GM12878 (cell line): ENCODE results near the gene DAO. TPM values are rescaled to one million over a fixed set of nuclear protein-coding genes. Genes with fewer than 3 reads are reported as not detected.

ENCODE experiments used
- ATAC-seq: fragments of 200-7000 bp; cut with Tn5 transposase; 3 replicates; pipeline ENCODE4 v1.9.1; 2020; ENCODE audit warnings: mild to moderate bottlenecking, moderate library complexity
- BruUV-seq: library from RNA; stranded (reverse); fragments of 400-500 nt; replicated peaks from 2 replicates; lab custom pipeline; 2021; lab: Mats Ljungman, UMichigan
- CTCF ChIA-PET: fragments of 300-600 bp; sonication (Branson Sonifier 250); formaldehyde crosslinking; extraction: SDS; loops from one replicate; lab custom pipeline; 2021; ENCODE audit warnings: inconsistent platforms; lab: Yijun Ruan, JAX
- POLR2A ChIA-PET: fragments of 350-600 bp; formaldehyde crosslinking; extraction: SDS; loops from one replicate; lab custom pipeline; 2021; ENCODE audit warnings: inconsistent platforms; lab: Charles Lee
- RAD21 ChIA-PET: fragments of 300-600 bp; sonication (Branson Sonifier 250); formaldehyde crosslinking; loops from one replicate; lab custom pipeline; 2023; ENCODE audit warnings: antibody characterized with exemption; ENCODE audit not compliant: unreplicated experiment; lab: Charles Lee
- SMC1A ChIA-PET: fragments of 300-600 bp; sonication (Branson Sonifier 250); formaldehyde crosslinking; loops from one replicate; lab custom pipeline; 2023; ENCODE audit not compliant: unreplicated experiment, uncharacterized antibody; lab: Charles Lee
- DNase-seq: peaks from one replicate; pipeline ENCODE4 v3.0.0-alpha.2; 2011; ENCODE audit warnings: low read depth, low spot score
- FAIRE-seq: peaks from 3 replicates; lab custom pipeline; 2011; peaks lifted over from hg19 to GRCh38; lab: Jason Lieb, UNC
- H2AFZ ChIP-seq: 2 replicates; pipeline ENCODE4 v1.6.0; 2011; ENCODE audit warnings: low read depth, low read length, control low read depth; ENCODE audit not compliant: control insufficient read depth
- H3K27ac ChIP-seq: 2 replicates; pipeline ENCODE4 v1.5.1; 2011; ENCODE audit warnings: control low read depth; ENCODE audit not compliant: control insufficient read depth, insufficient read depth
- H3K27me3 ChIP-seq, 2 experiments: replicated peaks in 1 of 2; 2 replicates each; pipeline versions ENCODE4 v1.6.0 to v1.6.1; 2011; ENCODE audit warnings: low read length in 1 of 2; ENCODE audit not compliant: control insufficient read depth in 2 of 2, insufficient read depth in 2 of 2
- H3K36me3 ChIP-seq, 2 experiments: 2 replicates each; pipeline ENCODE4 v1.5.1; 2011; ENCODE audit warnings: low read length in 1 of 2; ENCODE audit not compliant: control insufficient read depth in 2 of 2, insufficient read depth in 2 of 2
- H3K4me1 ChIP-seq: 2 replicates; pipeline ENCODE4 v1.6.1; 2011; ENCODE audit warnings: mild to moderate bottlenecking, low read length, moderate library complexity, mixed read lengths; ENCODE audit not compliant: control insufficient read depth, insufficient read depth
- H3K4me2 ChIP-seq: 2 replicates; pipeline ENCODE4 v1.6.0; 2011; ENCODE audit warnings: control low read depth; ENCODE audit not compliant: control insufficient read depth, insufficient read depth
- H3K4me3 ChIP-seq: fragments of 200-600 bp; sonication (generic); 2 replicates; pipeline ENCODE4 v1.5.1; 2016
- H3K79me2 ChIP-seq: 2 replicates; pipeline ENCODE4 v1.6.0; 2011; ENCODE audit warnings: low read length; ENCODE audit not compliant: control insufficient read depth, insufficient read depth
- H3K9ac ChIP-seq: 2 replicates; pipeline ENCODE4 v1.8.0; 2011; ENCODE audit warnings: low read length, control low read depth, mixed read lengths; ENCODE audit not compliant: control insufficient read depth, insufficient read depth
- H3K9me3 ChIP-seq: replicated peaks from 3 replicates; pipeline ENCODE4 v1.5.1; 2011; ENCODE audit warnings: mild to moderate bottlenecking, low read length; ENCODE audit not compliant: control insufficient read depth, insufficient read depth
- H4K20me1 ChIP-seq: 2 replicates; pipeline ENCODE4 v1.6.0; 2011; ENCODE audit not compliant: control insufficient read depth, insufficient read depth
- ATF7 ChIP-seq: fragments of 450-650 bp; IDR thresholded peaks from 2 replicates; pipeline ENCODE4 v1.6.1; 2016; ENCODE audit warnings: low read depth, mild to moderate bottlenecking
- BCL11A ChIP-seq: IDR thresholded peaks from 2 replicates; pipeline ENCODE4 v1.6.1; 2011; ENCODE audit warnings: low read depth, low read length
- CBX3 ChIP-seq: fragments of 200-600 bp; sonication (generic); IDR thresholded peaks from 2 replicates; pipeline ENCODE4 v1.6.1; 2016; ENCODE audit warnings: low read depth, borderline replicate concordance
- CEBPZ ChIP-seq: fragments of 150-350 bp; IDR thresholded peaks from 2 replicates; pipeline ENCODE4 v1.6.1; 2016; ENCODE audit warnings: low read depth, low read length
- NRF1 ChIP-seq: conservative IDR thresholded peaks from 2 replicates; pipeline ENCODE4 v1.6.1; 2011; ENCODE audit warnings: mild to moderate bottlenecking, low read depth, low read length, improper control_type of control experiment
- POU2F2 ChIP-seq: IDR thresholded peaks from 3 replicates; pipeline ENCODE4 v1.6.1; 2011; ENCODE audit warnings: low read depth, mild to moderate bottlenecking, low read length, borderline replicate concordance
- TCF12 ChIP-seq: IDR thresholded peaks from 2 replicates; pipeline ENCODE4 v1.6.1; 2011; ENCODE audit warnings: low read depth, mild to moderate bottlenecking, low read length
- ZBTB33 ChIP-seq: fragments of 450-650 bp; IDR thresholded peaks from 2 replicates; pipeline ENCODE4 v1.6.1; 2017; ENCODE audit warnings: mild to moderate bottlenecking
- ZNF24 ChIP-seq: fragments of 450-650 bp; IDR thresholded peaks from 2 replicates; pipeline ENCODE4 v1.6.1; 2017; ENCODE audit warnings: antibody characterized with exemption, mild to moderate bottlenecking
- WGBS: methylation state at CpG from one replicate; pipeline ENCODE4 v1.1.6; 2016; ENCODE audit warnings: low lambda C conversion rate; ENCODE audit not compliant: insufficient replicate concordance, insufficient coverage; ENCODE audit errors: missing lambda C conversion rate; 5-methylcytosine and 5-hydroxymethylcytosine counted together
- in situ Hi-C: fragments of 300-500 bp; cut with MboI; formaldehyde crosslinking; loops from 9 replicates; pipeline ENCODE4 v1.14.3; 2018; ENCODE audit warnings: mixed read lengths
- intact Hi-C: fragments of 100-400 bp; cut with micrococcal nuclease; formaldehyde crosslinking; loops from one replicate; pipeline ENCODE4 v1.14.2; 2022; ENCODE audit not compliant: unreplicated experiment
- polyA plus RNA-seq, 11 experiments: library from polyadenylated mRNA; depleted of rRNA in 4 of 11; unstranded in 6 of 11; stranded (reverse) in 5 of 11; fragments of >200 nt; fragmentation: Nextera tagmentation in 4 of 11; fragmentation: Illumina TruSeq in 1 of 11; extraction: Ambion mirVana in 4 of 11; extraction: Trizol in 1 of 11; gene quantifications; 1 replicate in 1 of 11; 2 replicates in 10 of 11; pipeline versions ENCODE4 v1.2.1 to v1.2.3, GENCODE V29; 2011 to 2016; ENCODE audit warnings: inconsistent platforms in 2 of 11, missing spikeins in 2 of 11, low read depth in 1 of 11
- total RNA-seq, 4 experiments: library from RNA; depleted of rRNA in 3 of 4; stranded (reverse); fragments of >200 nt in 3 of 4; fragmentation: Illumina TruSeq in 1 of 4; extraction: Trizol in 1 of 4; gene quantifications; 2 replicates each; pipeline versions ENCODE4 v1.2.1 to v1.2.3, GENCODE V29; 2013 to 2021

The DAO gene
- total and polyA plus RNA-seq, 10 of the 15 experiments (the other 5 are each of a cell fraction or from before 2014, with no cell fraction given), result 0.15 TPM; not detected in 9

GRCh38 chr12:108835860-108836634 lies 43.8 kb upstream of the DAO start:
- no peak overlapping the region for H3K4me2 ChIP-seq
- H3K79me2 ChIP-seq, result peaks cover 33% of the 10 kb centered on the region
- intact Hi-C loops (no loop called here), in situ Hi-C loops (no loop called here)
- no peak for ATAC-seq
- 95% methylated on average over 7 of the region's 7 CpGs for WGBS
- ChIA-PET RAD21 (interaction anchor here (0.6 to 2.0 kb wide), 3 partner anchors 15 to 219 kb away, joined by 3 to 6 read pairs (median 3); no protein-coding TSS in a partner anchor), POLR2A (no interaction called here), SMC1A (no interaction called here), CTCF (no interaction called here)
- DNase-seq, result no peak
- no peak overlapping the region for H3K27ac ChIP-seq
- H4K20me1 ChIP-seq, result no peaks in the 10 kb centered on the region
- BruUV-seq, result no TSS peak
- H3K4me3 ChIP-seq, result no peak overlapping the region
- peaks cover 36% of the 10 kb centered on the region for H3K4me1 ChIP-seq
- H3K9ac ChIP-seq, result no peak overlapping the region
- no peaks in the 10 kb centered on the region for H3K9me3 ChIP-seq
- no peak for FAIRE-seq
- no peak overlapping the region for H2AFZ ChIP-seq
- no peaks in the 10 kb centered on the region for H3K27me3 ChIP-seq
- TF ChIP-seq NRF1 (no peak), CEBPZ (no peak), ZBTB33 (no peak), ZNF24 (no peak), TCF12 (no peak), ATF7 (no peak), CBX3 (no peak), POU2F2 (no peak), BCL11A (no peak)
- H3K36me3 ChIP-seq, result peaks cover 10 to 15% of the 10 kb centered on the region in 2 experiments
